A549 treated with DMSO at 1 μM for 4 hours (cell line): ENCODE data around the gene PLEKHA6. TPM values are rescaled to one million over a fixed set of nuclear protein-coding genes. Genes with fewer than 3 reads are reported as not detected.

Experiments used
- total RNA-seq: library from RNA; stranded (reverse); fragments of 200-300 nt; extraction: Qiagen RNA extraction; gene quantifications from 5 replicates; pipeline ENCODE4 v1.2.3, GENCODE V29; 2022; ENCODE audit warnings: low read depth

The PLEKHA6 gene, protein sequence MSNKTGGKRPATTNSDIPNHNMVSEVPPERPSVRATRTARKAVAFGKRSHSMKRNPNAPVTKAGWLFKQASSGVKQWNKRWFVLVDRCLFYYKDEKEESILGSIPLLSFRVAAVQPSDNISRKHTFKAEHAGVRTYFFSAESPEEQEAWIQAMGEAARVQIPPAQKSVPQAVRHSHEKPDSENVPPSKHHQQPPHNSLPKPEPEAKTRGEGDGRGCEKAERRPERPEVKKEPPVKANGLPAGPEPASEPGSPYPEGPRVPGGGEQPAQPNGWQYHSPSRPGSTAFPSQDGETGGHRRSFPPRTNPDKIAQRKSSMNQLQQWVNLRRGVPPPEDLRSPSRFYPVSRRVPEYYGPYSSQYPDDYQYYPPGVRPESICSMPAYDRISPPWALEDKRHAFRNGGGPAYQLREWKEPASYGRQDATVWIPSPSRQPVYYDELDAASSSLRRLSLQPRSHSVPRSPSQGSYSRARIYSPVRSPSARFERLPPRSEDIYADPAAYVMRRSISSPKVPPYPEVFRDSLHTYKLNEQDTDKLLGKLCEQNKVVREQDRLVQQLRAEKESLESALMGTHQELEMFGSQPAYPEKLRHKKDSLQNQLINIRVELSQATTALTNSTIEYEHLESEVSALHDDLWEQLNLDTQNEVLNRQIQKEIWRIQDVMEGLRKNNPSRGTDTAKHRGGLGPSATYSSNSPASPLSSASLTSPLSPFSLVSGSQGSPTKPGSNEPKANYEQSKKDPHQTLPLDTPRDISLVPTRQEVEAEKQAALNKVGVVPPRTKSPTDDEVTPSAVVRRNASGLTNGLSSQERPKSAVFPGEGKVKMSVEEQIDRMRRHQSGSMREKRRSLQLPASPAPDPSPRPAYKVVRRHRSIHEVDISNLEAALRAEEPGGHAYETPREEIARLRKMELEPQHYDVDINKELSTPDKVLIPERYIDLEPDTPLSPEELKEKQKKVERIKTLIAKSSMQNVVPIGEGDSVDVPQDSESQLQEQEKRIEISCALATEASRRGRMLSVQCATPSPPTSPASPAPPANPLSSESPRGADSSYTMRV
- 21.1 to 30.6 TPM (median 26.1 TPM) in 5 replicates for total RNA-seq

GRCh38 chr1:204359474-204360255, at the start of gene PLEKHA6:
Gene PLEKHA6, minus strand, starts transcription at chr1:204359929. Its CDS starts 86,202 bp downstream, at chr1:204273727.

GRCh38 chr1:204213668-204214662, 145.8 kb downstream of the PLEKHA6 start, which contains the start of gene GOLT1A:
Gene GOLT1A, minus strand, starts transcription at chr1:204213988. Its CDS starts 82 bp downstream, at chr1:204213906.

GRCh38 chr1:204196068-204196795, 163.5 kb downstream of the PLEKHA6 start, which contains the start of gene KISS1:
Gene KISS1, minus strand, starts transcription at chr1:204196491. Its CDS starts 3,615 bp downstream, at chr1:204192876.

Other genes starting within 250 kb of the PLEKHA6 start
- 3.2 to 3.9 TPM (median 3.5 TPM) in 5 replicates for gene ETNK2, start 207.9 kb downstream of the PLEKHA6 start, total RNA-seq
- not detected in 5 replicates for gene REN, start 193.6 kb downstream of the PLEKHA6 start, total RNA-seq
- 0.17 to 1.3 TPM (median 0.38 TPM) in 5 replicates for gene KISS1, start 163.4 kb downstream of the PLEKHA6 start, total RNA-seq
- gene GOLT1A, start 145.9 kb downstream of the PLEKHA6 start, total RNA-seq: 3.8 to 6.4 TPM (median 5.5 TPM) in 5 replicates
- 27.7 to 32.8 TPM (median 31.3 TPM) in 5 replicates for gene PPP1R15B, start 51.9 kb upstream of the PLEKHA6 start, total RNA-seq
- gene PIK3C2B, start 134.9 kb upstream of the PLEKHA6 start, total RNA-seq: 5.2 to 9.1 TPM (median 7.3 TPM) in 5 replicates
- 4.6 to 5.5 TPM (median 5.4 TPM) in 5 replicates for gene MDM4, start 156.5 kb upstream of the PLEKHA6 start, total RNA-seq